Heart left ventricle (tissue), 13 donors: ENCODE results near the gene SLC9A9.

Experiments used
- CTCF ChIP-seq, 12 donors: fragments of 200-600 bp; sonication (generic) in 4 of 12; IDR thresholded peaks; one replicate each; pipeline versions ENCODE4 v1.5.0 to v1.8.0; 2018 to 2022; ENCODE audit warnings: antibody characterized with exemption in 12 of 12, mild to moderate bottlenecking in 5 of 12
- POLR2A ChIP-seq, 2 donors: fragments of 450-650 bp; IDR thresholded peaks; one replicate each; pipeline ENCODE4 v1.6.1; 2017; ENCODE audit warnings: antibody characterized with exemption in 2 of 2, mild to moderate bottlenecking in 2 of 2, moderate library complexity in 2 of 2
- donor health status: ischemic (EF 13 %, LVEDD 7.1; RV severe dilation, severe dysfunction).
- donor health status: DM: no; HTN: yes; CAD: no.
- donor health status: DM: no; HTN: no; CAD: no.
- donor health status: ischemic (EF 25% LVEDD 6.9; RV normal size, moderate dysfunction).
- donor health status: ischemic (EF 25% LVEDD 5.7; RV mildly dilated, moderate dysfunction).
- donor health status: ischemic (EF 35%, LVEDD 5.7; RV mildly dilated, moderate dysfunction).
- donor health status: nonischemic (EF 11% LVEDD 7.7; RV severe dilation, severe dysfunction).
- donor health status: DM: yes; HTN: yes; CAD: no.
- donor health status: PGD.
- donor health status: ischemic (EF 29% LVEDD 5.4; RV normal size, mild dysfunction).
- donor health status: nonischemic (EF 23%, LVEDD 6.1; RV moderate dilation, normal function).

GRCh38 chr3:143302638-143303171 is 545.6 kb downstream of the SLC9A9 start:
- TF ChIP-seq POLR2A (IDR thresholded peaks at IDR 0.05), result no peak
- TF ChIP-seq CTCF (IDR thresholded peaks at IDR 0.05), result no peak
